Fibroblast of lung (primary cell): ENCODE measurements around the gene KIAA1671.

ENCODE experiments used
- EZH2 ChIP-seq: IDR thresholded peaks from 2 replicates; pipeline ENCODE4 v1.5.1; 2012; ENCODE audit warnings: low read length, control low read depth, mild to moderate bottlenecking; ENCODE audit errors: missing control alignments
- TF ChIP-seq, protein P1 (sequence below), 2 donors: IDR thresholded peaks in 1 of 2; conservative IDR thresholded peaks in 1 of 2; 1 replicate in 1 of 2; 2 replicates in 1 of 2; pipeline ENCODE4 v1.5.1; 2011 to 2012; ENCODE audit warnings: low read length in 2 of 2, control low read depth in 1 of 2, inconsistent platforms in 1 of 2, low read depth in 1 of 2, mild to moderate bottlenecking in 1 of 2

DNA sequence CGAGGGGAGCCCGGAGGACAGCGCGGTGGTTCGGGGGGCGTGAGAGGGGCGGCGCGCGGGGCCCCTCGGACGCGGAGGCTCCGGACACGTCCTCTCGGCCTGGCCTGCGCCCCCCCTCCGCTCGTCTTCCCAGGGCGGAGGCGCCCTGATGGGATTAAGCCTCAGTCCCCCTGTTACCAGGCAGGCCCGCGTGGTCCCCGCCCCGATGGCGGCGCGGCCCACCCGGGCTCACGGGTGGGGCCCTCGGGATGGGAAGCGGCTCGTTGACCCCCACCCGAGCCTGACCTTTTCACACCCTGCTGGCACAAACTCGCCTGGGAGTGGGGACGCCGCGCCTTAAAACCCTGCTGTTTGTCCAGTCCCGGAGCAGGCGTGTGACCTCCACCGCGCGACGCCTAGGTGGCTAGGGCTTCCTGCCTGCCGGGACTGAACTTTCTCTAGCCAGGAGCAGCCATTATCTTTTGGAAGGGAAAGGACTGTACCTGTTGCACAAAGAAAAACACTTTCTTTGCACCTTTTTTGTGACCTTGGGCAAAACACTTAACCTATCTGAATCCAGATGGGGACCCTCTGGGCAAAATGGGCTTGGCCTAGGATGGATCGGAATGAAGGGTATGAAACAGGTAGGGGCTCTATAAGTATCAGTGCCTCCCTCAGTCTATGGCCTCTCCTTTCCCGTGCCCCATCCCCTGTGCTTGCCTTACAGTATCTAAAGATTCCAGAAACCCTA is 1.0 kb downstream of the KIAA1671 start:
- TF ChIP-seq, protein P1, sequence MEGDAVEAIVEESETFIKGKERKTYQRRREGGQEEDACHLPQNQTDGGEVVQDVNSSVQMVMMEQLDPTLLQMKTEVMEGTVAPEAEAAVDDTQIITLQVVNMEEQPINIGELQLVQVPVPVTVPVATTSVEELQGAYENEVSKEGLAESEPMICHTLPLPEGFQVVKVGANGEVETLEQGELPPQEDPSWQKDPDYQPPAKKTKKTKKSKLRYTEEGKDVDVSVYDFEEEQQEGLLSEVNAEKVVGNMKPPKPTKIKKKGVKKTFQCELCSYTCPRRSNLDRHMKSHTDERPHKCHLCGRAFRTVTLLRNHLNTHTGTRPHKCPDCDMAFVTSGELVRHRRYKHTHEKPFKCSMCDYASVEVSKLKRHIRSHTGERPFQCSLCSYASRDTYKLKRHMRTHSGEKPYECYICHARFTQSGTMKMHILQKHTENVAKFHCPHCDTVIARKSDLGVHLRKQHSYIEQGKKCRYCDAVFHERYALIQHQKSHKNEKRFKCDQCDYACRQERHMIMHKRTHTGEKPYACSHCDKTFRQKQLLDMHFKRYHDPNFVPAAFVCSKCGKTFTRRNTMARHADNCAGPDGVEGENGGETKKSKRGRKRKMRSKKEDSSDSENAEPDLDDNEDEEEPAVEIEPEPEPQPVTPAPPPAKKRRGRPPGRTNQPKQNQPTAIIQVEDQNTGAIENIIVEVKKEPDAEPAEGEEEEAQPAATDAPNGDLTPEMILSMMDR (conservative IDR thresholded peaks at IDR 0.05 in 1 of 2, IDR thresholded peaks at IDR 0.05 in 1 of 2; ENCODE audit: low read depth in 1 of 2, low read length in 2 of 2), result no peak
- TF ChIP-seq EZH2, result no peak
